Peyer's patch (tissue), 4 donors: ENCODE data around the gene WDR86. TPM values are rescaled to one million over a fixed set of nuclear protein-coding genes. Genes with fewer than 3 reads are reported as not detected.

Experiments used
- DNase-seq, 3 donors: peaks; one replicate each; pipeline ENCODE4 v3.0.0-alpha.2; 2017 to 2019
- H3K27ac ChIP-seq, 4 donors: fragments of 200-600 bp; sonication (generic); one replicate each; pipeline ENCODE4 v1.5.1; 2016 to 2019
- H3K27me3 ChIP-seq, 2 donors: fragments of 200-600 bp; sonication (generic); one replicate each; pipeline ENCODE4 v1.5.1; 2019
- H3K36me3 ChIP-seq, 3 donors: fragments of 200-600 bp; sonication (generic); one replicate each; pipeline ENCODE4 v1.5.1; 2016 to 2019
- H3K4me1 ChIP-seq, 4 donors: fragments of 200-600 bp; sonication (generic); one replicate each; pipeline ENCODE4 v1.5.1; 2016 to 2019
- H3K4me3 ChIP-seq, 4 donors: fragments of 200-600 bp; sonication (generic); 1 replicate in 3 of 4; 2 replicates in 1 of 4; pipeline ENCODE4 v1.5.1; 2016 to 2019; ENCODE audit warnings: mild to moderate bottlenecking in 1 of 4
- H3K9me3 ChIP-seq, 4 donors: fragments of 200-600 bp; sonication (generic); one replicate each; pipeline ENCODE4 v1.5.1; 2016 to 2019; ENCODE audit warnings: mild to moderate bottlenecking in 1 of 4
- CTCF ChIP-seq, 6 experiments: fragments of 450-650 bp in 4 of 6; fragments of 200-600 bp in 2 of 6; sonication (generic) in 1 of 6; IDR thresholded peaks; one replicate each; pipeline ENCODE4 v1.5.1; 2017 to 2019; ENCODE audit warnings: antibody characterized with exemption in 6 of 6, mild to moderate bottlenecking in 3 of 6, moderate library complexity in 1 of 6
- POLR2A ChIP-seq, 2 donors: fragments of 450-650 bp; IDR thresholded peaks; one replicate each; pipeline ENCODE4 v1.5.1; 2017; ENCODE audit warnings: antibody characterized with exemption in 2 of 2, mild to moderate bottlenecking in 2 of 2, moderate library complexity in 2 of 2
- total RNA-seq, 4 donors: library from RNA; depleted of rRNA; stranded (reverse); fragments of >200 nt; gene quantifications; one replicate each; pipeline ENCODE4 v1.1.0, GENCODE V29; 2016

WDR86 gene
- total RNA-seq, 4 donors from 2014 or later = 5.9 to 13.2 (median 6.6) TPM; not detected in 1

- Histone ChIP-seq H3K27me3 (peaks cover 0 to 9% of the 10 kb centered on the region in 2 donors), H3K27ac (no peak overlapping the region), H3K4me3 (no peak overlapping the region), H3K9me3 (no peaks in the 10 kb centered on the region), H3K4me1 (peaks cover 0 to 21% (median 12%) of the 10 kb centered on the region in 4 donors), H3K36me3 (peaks cover 0 to 40% (median 0%) of the 10 kb centered on the region in 3 donors)
- peak in 1 of 3 donors; percentile 40 for DNase-seq
- TF ChIP-seq CTCF (IDR thresholded peaks at IDR 0.05) = no peak
These were observed 30.2 kb downstream of the WDR86 start for GRCh38 chr7:151379534-151380198.

GRCh38 chr7:151379193-151379520 is 30.7 kb downstream of the WDR86 start:
- Histone ChIP-seq H3K27ac (no peak overlapping the region), H3K4me3 (no peak overlapping the region), H3K36me3 (peaks cover 0 to 45% (median 0%) of the 10 kb centered on the region in 3 donors), H3K9me3 (no peaks in the 10 kb centered on the region), H3K4me1 (peaks cover 0 to 21% (median 12%) of the 10 kb centered on the region in 4 donors), H3K27me3 (peaks cover 0 to 9% of the 10 kb centered on the region in 2 donors)
- DNase-seq = no peak
- TF ChIP-seq POLR2A (IDR thresholded peaks at IDR 0.05) (no peak), CTCF (IDR thresholded peaks at IDR 0.05) (no peak)

- no peak for TF ChIP-seq POLR2A (IDR thresholded peaks at IDR 0.05)
- no peak for TF ChIP-seq CTCF (IDR thresholded peaks at IDR 0.05)
These were observed 31.2 kb downstream of the WDR86 start for GRCh38 chr7:151378496-151379192.

GRCh38 chr7:151378011-151378410 is 31.8 kb downstream of the WDR86 start:
- Histone ChIP-seq H3K27me3 (peaks cover 0 to 9% of the 10 kb centered on the region in 2 donors), H3K9me3 (no peaks in the 10 kb centered on the region), H3K27ac (no peak overlapping the region), H3K36me3 (peaks cover 0 to 56% (median 0%) of the 10 kb centered on the region in 3 donors), H3K4me3 (no peak overlapping the region), H3K4me1 (peaks cover 0 to 21% (median 12%) of the 10 kb centered on the region in 4 donors)
- TF ChIP-seq POLR2A (IDR thresholded peaks at IDR 0.05) = no peak
- no peak for TF ChIP-seq CTCF (IDR thresholded peaks at IDR 0.05)
- DNase-seq = no peak

More at GRCh38 chr7:151378496-151379192, 31.2 kb downstream of the WDR86 start:
- Histone ChIP-seq H3K4me3 (no peak overlapping the region), H3K4me1 (peaks cover 0 to 21% (median 12%) of the 10 kb centered on the region in 4 donors), H3K27me3 (peaks cover 0 to 9% of the 10 kb centered on the region in 2 donors), H3K9me3 (no peaks in the 10 kb centered on the region), H3K36me3 (peaks cover 0 to 50% (median 0%) of the 10 kb centered on the region in 3 donors), H3K27ac (no peak overlapping the region)
- no peak for DNase-seq

- Histone ChIP-seq H3K27me3 (peaks cover 0 to 9% of the 10 kb centered on the region in 2 donors), H3K9me3 (no peaks in the 10 kb centered on the region), H3K27ac (no peak overlapping the region), H3K36me3 (peaks cover 0 to 62% (median 0%) of the 10 kb centered on the region in 3 donors), H3K4me1 (peaks cover 0 to 21% (median 12%) of the 10 kb centered on the region in 4 donors), H3K4me3 (no peak overlapping the region)
- DNase-seq = peak in 1 of 3 donors; percentile 25
- TF ChIP-seq CTCF (IDR thresholded peaks at IDR 0.05) (no peak), POLR2A (IDR thresholded peaks at IDR 0.05) (no peak)
These were observed 32.4 kb downstream of the WDR86 start for GRCh38 chr7:151377406-151377805.
